Measurements from ENCODE around the gene NBEAL1.
"Not testable (repeated sequence)": the region's sequence is repeated elsewhere in the genome, so short reads cannot be mapped to it uniquely, and the experiment has no call there.

The NBEAL1 gene

DNA sequence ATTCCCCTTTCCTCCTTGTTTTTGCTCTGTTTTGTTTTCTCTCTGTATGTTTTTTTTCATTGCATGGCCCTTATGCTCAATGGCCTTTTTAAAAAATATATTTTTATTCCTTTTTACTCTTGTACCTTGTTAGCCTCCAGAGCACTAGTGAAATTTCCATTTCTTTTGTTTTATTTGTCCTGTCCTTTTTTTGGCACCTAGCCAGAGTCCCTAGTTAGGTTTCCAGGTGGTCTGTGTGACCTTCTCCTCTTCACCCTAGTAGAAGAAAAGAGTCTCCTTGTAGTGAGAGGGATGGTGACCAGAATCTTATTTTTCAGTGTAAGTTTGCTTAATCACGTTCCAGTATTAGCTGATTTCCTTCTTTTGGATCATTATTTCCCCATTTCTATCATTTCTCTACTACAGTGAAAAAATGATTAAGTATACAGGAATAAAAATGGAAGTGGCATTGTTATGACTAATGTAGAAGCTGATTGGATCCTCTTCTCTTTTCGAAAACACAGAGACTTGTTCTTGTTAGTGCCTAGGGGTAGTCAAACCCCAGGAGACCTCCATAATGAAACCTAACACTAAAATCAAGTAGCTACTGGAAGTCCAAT lies 65.9 kb downstream of the NBEAL1 start:
- no peak for DNase-seq
- H3K4me3 ChIP-seq (ENCODE audit: low read depth, low read length), result no peak overlapping the region
- H3K27ac ChIP-seq, result no peak overlapping the region
- peaks cover 11% of the 10 kb centered on the region for H3K36me3 ChIP-seq (replicated peaks)
- H3K27me3 ChIP-seq (replicated peaks), result no peaks in the 10 kb centered on the region
- TF ChIP-seq, protein P1, sequence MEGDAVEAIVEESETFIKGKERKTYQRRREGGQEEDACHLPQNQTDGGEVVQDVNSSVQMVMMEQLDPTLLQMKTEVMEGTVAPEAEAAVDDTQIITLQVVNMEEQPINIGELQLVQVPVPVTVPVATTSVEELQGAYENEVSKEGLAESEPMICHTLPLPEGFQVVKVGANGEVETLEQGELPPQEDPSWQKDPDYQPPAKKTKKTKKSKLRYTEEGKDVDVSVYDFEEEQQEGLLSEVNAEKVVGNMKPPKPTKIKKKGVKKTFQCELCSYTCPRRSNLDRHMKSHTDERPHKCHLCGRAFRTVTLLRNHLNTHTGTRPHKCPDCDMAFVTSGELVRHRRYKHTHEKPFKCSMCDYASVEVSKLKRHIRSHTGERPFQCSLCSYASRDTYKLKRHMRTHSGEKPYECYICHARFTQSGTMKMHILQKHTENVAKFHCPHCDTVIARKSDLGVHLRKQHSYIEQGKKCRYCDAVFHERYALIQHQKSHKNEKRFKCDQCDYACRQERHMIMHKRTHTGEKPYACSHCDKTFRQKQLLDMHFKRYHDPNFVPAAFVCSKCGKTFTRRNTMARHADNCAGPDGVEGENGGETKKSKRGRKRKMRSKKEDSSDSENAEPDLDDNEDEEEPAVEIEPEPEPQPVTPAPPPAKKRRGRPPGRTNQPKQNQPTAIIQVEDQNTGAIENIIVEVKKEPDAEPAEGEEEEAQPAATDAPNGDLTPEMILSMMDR (IDR thresholded peaks at IDR 0.05; ENCODE audit: low read depth, low read length, missing control alignments), result no peak
- in situ Hi-C loops (cut with HindIII; ENCODE audit: low pct_ligation_motif_present, low sequenced_read_pairs), result no loop called here

DNA sequence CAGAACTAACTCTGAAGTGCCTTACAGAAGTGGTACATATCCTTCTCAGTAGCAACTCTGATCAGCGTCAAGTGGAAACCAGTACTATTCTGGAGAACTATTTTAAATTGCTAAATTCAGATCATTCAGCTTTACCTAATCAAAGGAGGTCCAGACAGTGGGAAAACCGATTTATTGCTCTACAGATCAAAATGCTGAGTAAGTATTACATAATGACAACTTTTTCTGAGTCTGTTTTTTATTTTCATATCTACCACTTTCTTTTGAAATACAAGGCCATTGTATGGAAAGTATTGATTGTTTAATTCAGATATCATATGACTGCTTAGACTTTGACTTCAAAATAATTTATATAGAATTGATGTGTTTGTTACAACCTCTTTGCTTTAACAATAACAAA lies 68.7 kb downstream of the NBEAL1 start:
- no peak for DNase-seq
- in situ Hi-C loops (cut with HindIII; ENCODE audit: low pct_ligation_motif_present, low sequenced_read_pairs), result no loop called here
- H3K27me3 ChIP-seq (replicated peaks), result no peaks in the 10 kb centered on the region
- no peak overlapping the region for H3K27ac ChIP-seq
- peaks cover 11% of the 10 kb centered on the region for H3K36me3 ChIP-seq (replicated peaks)
- no peak overlapping the region for H3K4me3 ChIP-seq (ENCODE audit: low read depth, low read length)
- TF ChIP-seq, protein P1 (IDR thresholded peaks at IDR 0.05; ENCODE audit: low read depth, low read length, missing control alignments), result no peak

DNA sequence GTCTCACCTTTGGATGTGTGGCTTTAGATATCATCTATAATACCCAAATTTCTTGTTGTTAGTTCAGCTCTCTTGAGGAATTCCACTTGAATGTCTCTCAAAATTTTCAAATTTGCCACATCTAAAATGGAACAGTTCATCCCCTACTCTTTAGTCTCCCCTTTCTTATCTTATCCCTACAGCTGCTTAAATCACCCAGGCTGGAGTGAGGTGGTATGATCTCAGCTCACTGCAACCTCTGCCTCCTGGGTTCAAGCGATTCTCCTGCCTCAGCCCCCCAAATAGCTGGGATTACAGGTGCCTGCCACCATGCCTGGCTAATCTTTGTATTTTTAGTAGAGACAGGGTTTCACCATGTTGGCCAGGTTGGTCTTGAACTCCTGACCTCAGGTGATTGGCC lies 71.7 kb downstream of the NBEAL1 start:
- H3K27ac ChIP-seq; in situ Hi-C loops (cut with HindIII; ENCODE audit: low pct_ligation_motif_present, low sequenced_read_pairs); H3K4me3 ChIP-seq (ENCODE audit: low read depth, low read length); DNase-seq; H3K27me3 ChIP-seq (replicated peaks); H3K36me3 ChIP-seq (replicated peaks): not testable (repeated sequence)

DNA sequence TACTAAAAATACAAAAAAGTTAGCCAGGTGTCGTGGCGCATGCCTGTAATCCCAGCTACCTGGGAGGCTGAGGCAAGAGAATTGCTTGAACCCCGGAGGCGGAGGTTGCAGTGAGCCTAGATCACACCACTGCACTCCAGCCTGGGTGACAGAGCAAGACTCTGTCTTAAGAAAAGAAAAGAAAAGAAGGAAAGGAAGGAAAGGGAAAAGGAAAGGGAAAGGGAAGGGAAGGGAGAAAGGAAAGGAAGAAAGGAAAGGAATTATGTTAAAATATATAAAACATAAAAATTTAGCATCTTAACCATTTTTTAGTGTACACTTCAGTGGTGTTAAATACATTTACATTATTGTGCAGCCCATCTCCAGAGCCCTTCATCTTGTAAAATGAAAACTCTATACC lies 76.0 kb downstream of the NBEAL1 start:
- H3K27me3 ChIP-seq (replicated peaks); H3K4me3 ChIP-seq (ENCODE audit: low read depth, low read length); DNase-seq; H3K27ac ChIP-seq; H3K36me3 ChIP-seq (replicated peaks); in situ Hi-C loops (cut with HindIII; ENCODE audit: low pct_ligation_motif_present, low sequenced_read_pairs): not testable (repeated sequence)

DNA sequence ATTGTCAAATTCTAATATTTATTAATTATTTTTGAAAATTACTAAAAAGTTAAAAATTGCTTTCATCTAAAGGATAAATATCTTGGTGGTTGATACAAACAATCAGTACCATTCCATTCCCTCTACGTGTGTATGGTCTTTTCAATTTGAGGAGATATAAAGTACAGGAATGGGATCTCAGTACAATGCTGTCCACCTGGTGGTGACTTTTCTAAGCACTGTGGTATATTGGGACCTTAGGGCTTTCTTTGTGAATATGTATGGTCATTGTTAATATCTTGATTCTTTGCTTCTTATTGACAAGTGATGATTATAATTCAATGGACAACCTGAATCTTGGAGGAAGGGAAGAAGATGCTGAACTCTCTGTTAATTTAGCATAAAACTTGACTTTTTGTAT lies 83.1 kb downstream of the NBEAL1 start:
- peak; percentile 3 for DNase-seq
- no peaks in the 10 kb centered on the region for H3K27me3 ChIP-seq (replicated peaks)
- TF ChIP-seq, protein P1 (IDR thresholded peaks at IDR 0.05; ENCODE audit: low read depth, low read length, missing control alignments), result peak; percentile 48
- in situ Hi-C loops (cut with HindIII; ENCODE audit: low pct_ligation_motif_present, low sequenced_read_pairs), result no loop called here
- peaks cover 11% of the 10 kb centered on the region for H3K36me3 ChIP-seq (replicated peaks)
- no peak overlapping the region for H3K4me3 ChIP-seq (ENCODE audit: low read depth, low read length)
- no peak overlapping the region for H3K27ac ChIP-seq

DNA sequence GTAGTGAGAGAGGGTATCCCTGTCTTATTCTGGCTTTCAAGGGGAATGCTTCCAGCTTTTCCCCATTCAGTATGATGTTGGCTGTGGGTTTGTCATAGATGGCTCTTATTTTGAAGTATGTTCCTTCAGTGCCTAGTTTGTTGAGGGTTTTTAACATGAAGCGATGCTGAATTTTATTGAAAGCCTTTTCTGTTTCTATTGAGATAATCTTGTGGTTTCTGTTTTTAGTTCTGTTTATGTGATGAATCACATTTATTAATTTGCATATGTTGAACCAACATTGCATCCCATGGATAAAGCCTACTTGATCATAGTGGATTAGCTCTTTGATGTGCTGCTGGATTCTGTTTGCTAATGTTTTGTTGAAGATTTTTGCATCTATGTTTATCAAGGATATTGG lies 87.7 kb downstream of the NBEAL1 start:
- H3K27ac ChIP-seq; H3K36me3 ChIP-seq (replicated peaks); in situ Hi-C loops (cut with HindIII; ENCODE audit: low pct_ligation_motif_present, low sequenced_read_pairs); DNase-seq; H3K27me3 ChIP-seq (replicated peaks); H3K4me3 ChIP-seq (ENCODE audit: low read depth, low read length): not testable (repeated sequence)

DNA sequence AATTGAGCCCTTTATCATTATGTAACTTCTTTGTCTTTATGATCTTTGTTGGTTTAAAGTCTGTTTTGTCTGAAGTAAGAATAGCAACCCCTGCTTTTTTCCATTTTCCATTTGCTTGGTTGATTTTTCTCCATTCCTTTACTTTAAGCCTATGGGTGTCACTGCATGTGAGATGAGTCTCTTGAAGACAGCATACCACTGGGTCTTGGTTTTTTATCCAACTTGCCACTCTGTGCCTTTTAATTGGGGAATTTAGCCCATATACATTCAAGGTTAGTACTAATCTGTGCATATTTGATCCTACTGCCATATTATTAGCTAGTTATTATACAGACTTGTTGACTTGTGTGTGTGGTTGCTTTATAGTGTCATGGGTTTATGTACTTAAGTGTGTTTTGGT lies 89.6 kb downstream of the NBEAL1 start:
- H3K36me3 ChIP-seq (replicated peaks), result peaks cover 20% of the 10 kb centered on the region
- no peak overlapping the region for H3K4me3 ChIP-seq (ENCODE audit: low read depth, low read length)
- no peaks in the 10 kb centered on the region for H3K27me3 ChIP-seq (replicated peaks)
- no peak overlapping the region for H3K27ac ChIP-seq
- no peak for DNase-seq
- TF ChIP-seq, protein P1 (IDR thresholded peaks at IDR 0.05; ENCODE audit: low read depth, low read length, missing control alignments), result no peak
- in situ Hi-C loops (cut with HindIII; ENCODE audit: low pct_ligation_motif_present, low sequenced_read_pairs), result no loop called here

Data from brain microvascular endothelial cell (primary cell).